HEK293T (cell line): Measurements from ENCODE around the gene GJD4.

Source experiments
- ARNT ChIP-seq: fragments of 450-650 bp; IDR thresholded peaks from 2 replicates; pipeline ENCODE4 v1.6.1; 2017; ENCODE audit warnings: mild to moderate bottlenecking
- BHLHE40 ChIP-seq: fragments of 450-650 bp; IDR thresholded peaks from 2 replicates; pipeline ENCODE4 v1.6.1; 2016; ENCODE audit warnings: mild to moderate bottlenecking, moderate library complexity, borderline replicate concordance
- ELF4 ChIP-seq: fragments of 450-650 bp; IDR thresholded peaks from 2 replicates; pipeline ENCODE4 v1.6.1; 2017; ENCODE audit warnings: antibody characterized with exemption
- FOXA1 ChIP-seq: fragments of 450-650 bp; IDR thresholded peaks from 2 replicates; pipeline ENCODE4 v1.6.1; 2016; ENCODE audit warnings: mild to moderate bottlenecking
- FOXK2 ChIP-seq: fragments of 450-650 bp; IDR thresholded peaks from 2 replicates; pipeline ENCODE4 v1.6.1; 2016; ENCODE audit warnings: mild to moderate bottlenecking
- FOXM1 ChIP-seq: fragments of 450-650 bp; IDR thresholded peaks from 2 replicates; pipeline ENCODE4 v1.6.1; 2017; ENCODE audit warnings: mild to moderate bottlenecking, borderline replicate concordance
- HDGF ChIP-seq: fragments of 450-650 bp; IDR thresholded peaks from 2 replicates; pipeline ENCODE4 v1.6.1; 2017; ENCODE audit warnings: antibody characterized with exemption, borderline replicate concordance
- L3MBTL2 ChIP-seq: fragments of 450-650 bp; conservative IDR thresholded peaks from 2 replicates; pipeline ENCODE4 v1.6.1; 2016; ENCODE audit warnings: mild to moderate bottlenecking
- LEF1 ChIP-seq: fragments of 450-650 bp; IDR thresholded peaks from 2 replicates; pipeline ENCODE4 v1.6.1; 2017; ENCODE audit warnings: mild to moderate bottlenecking, borderline replicate concordance
- PKNOX1 ChIP-seq: fragments of 450-650 bp; IDR thresholded peaks from 2 replicates; pipeline ENCODE4 v1.6.1; 2016
- SP1 ChIP-seq: fragments of 450-650 bp; IDR thresholded peaks from 2 replicates; pipeline ENCODE4 v1.6.1; 2017
- SUZ12 ChIP-seq: fragments of 450-650 bp; IDR thresholded peaks from 2 replicates; pipeline ENCODE4 v1.6.1; 2016; ENCODE audit warnings: mild to moderate bottlenecking
- TARDBP ChIP-seq: fragments of 450-650 bp; IDR thresholded peaks from 2 replicates; pipeline ENCODE4 v1.6.1; 2016
- ZNF384 ChIP-seq: fragments of 450-650 bp; IDR thresholded peaks from 2 replicates; pipeline ENCODE4 v1.6.1; 2016

DNA sequence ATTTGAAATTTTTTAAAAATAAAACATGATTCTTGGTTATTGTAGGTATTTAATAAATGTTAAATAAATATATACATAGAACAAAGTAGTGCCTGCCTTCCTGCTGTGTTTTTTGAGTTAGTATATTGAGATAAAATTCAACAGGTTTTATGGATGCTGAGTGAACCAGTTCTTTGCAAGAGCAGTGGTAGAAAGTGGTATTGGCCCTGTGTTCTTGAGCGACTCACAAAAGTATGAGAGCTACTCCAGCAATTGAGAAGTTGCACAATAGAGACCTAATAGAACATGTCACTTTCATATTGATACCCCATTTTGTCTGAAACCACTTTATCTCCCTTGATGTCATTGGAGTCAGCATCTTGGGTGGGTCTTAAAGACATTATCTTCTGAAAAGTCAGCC is 32.6 kb upstream of the GJD4 start:
- no peak for TF ChIP-seq BHLHE40
- TF ChIP-seq ZNF384, result no peak
- no peak for TF ChIP-seq FOXK2
- TF ChIP-seq HDGF, result no peak
- TF ChIP-seq L3MBTL2, result no peak
- TF ChIP-seq SP1, result no peak
- TF ChIP-seq SUZ12, result no peak
- no peak for TF ChIP-seq ARNT
- no peak for TF ChIP-seq TARDBP
- TF ChIP-seq FOXA1, result no peak
- TF ChIP-seq PKNOX1, result no peak
- no peak for TF ChIP-seq ELF4
- TF ChIP-seq LEF1, result no peak
- TF ChIP-seq FOXM1, result no peak
